ENCODE results near the gene USF1.
A peak's percentile ranks its signal among the peaks of the same experiment; 100 is the strongest.

USF1 gene

GRCh38 chr1:161039154-161039545, 6.6 kb downstream of the USF1 start:
- Histone ChIP-seq H3K9me3 (ENCODE audit: insufficient read depth, low read depth, low read length) (no peaks in the 10 kb centered on the region), H3K4me1 (ENCODE audit: insufficient read depth, low read length, poor library complexity, severe bottlenecking) (peaks cover 14% of the 10 kb centered on the region), H3K9ac (ENCODE audit: low read depth, low read length, poor library complexity, severe bottlenecking) (peak overlapping the region; percentile 58), H2AFZ (ENCODE audit: low read length) (no peak overlapping the region), H3K27me3 (ENCODE audit: insufficient read depth, low read length, poor library complexity, severe bottlenecking) (no peaks in the 10 kb centered on the region), H3K4me3 (ENCODE audit: low read length, poor library complexity, severe bottlenecking) (peak overlapping the region; percentile 69), H3K4me2 (ENCODE audit: low read depth, low read length, poor library complexity, severe bottlenecking) (peak overlapping the region; percentile 69), H3K36me3 (ENCODE audit: insufficient read depth, low read length) (peaks cover 31% of the 10 kb centered on the region; the same call in 1 of the 2 replicates), H3K79me2 (ENCODE audit: insufficient read depth, low read length) (peaks cover 30% of the 10 kb centered on the region), H3K9me2 (replicated peaks; ENCODE audit: low read depth, low read length) (no peaks in the 10 kb centered on the region), H4K20me1 (ENCODE audit: insufficient read depth, low read length, poor library complexity, severe bottlenecking) (no peaks in the 10 kb centered on the region), H3F3A (ENCODE audit: low read depth) (no peaks in the 10 kb centered on the region)
- TF ChIP-seq CTCF (conservative IDR thresholded peaks at IDR 0.05; ENCODE audit: low read length) (no peak), EZH2phosphoT487 (IDR thresholded peaks at IDR 0.05; ENCODE audit: borderline replicate concordance) (no peak)

GRCh38 chr1:161038523-161039153, 7.1 kb downstream of the USF1 start, which contains the start of gene TSTD1:
TSTD1 (minus strand) TSS chr1:161038964; CDS start chr1:161038889, 75 bp downstream.
- Histone ChIP-seq H3K9ac (ENCODE audit: low read depth, low read length, poor library complexity, severe bottlenecking) (peak within 1 kb of the TSS; percentile 58), H3K36me3 (ENCODE audit: insufficient read depth, low read length) (peaks cover 31% of the 10 kb centered on the region; the same call in 1 of the 2 replicates)

GRCh38 chr1:161037661-161038522, 7.9 kb downstream of the USF1 start:
- Histone ChIP-seq H3K4me3 (ENCODE audit: low read length, poor library complexity, severe bottlenecking) (peak overlapping the region; percentile 69), H3K4me2 (ENCODE audit: low read depth, low read length, poor library complexity, severe bottlenecking) (peak overlapping the region; percentile 69), H3K27me3 (ENCODE audit: insufficient read depth, low read length, poor library complexity, severe bottlenecking) (no peaks in the 10 kb centered on the region), H2AFZ (ENCODE audit: low read length) (no peak overlapping the region), H3K9ac (ENCODE audit: low read depth, low read length, poor library complexity, severe bottlenecking) (peak overlapping the region; percentile 58), H3K4me1 (ENCODE audit: insufficient read depth, low read length, poor library complexity, severe bottlenecking) (peaks cover 9% of the 10 kb centered on the region), H3K9me3 (ENCODE audit: insufficient read depth, low read depth, low read length) (no peaks in the 10 kb centered on the region), H3K79me2 (ENCODE audit: insufficient read depth, low read length) (peaks cover 18% of the 10 kb centered on the region; the same call in 1 of the 2 replicates), H3F3A (ENCODE audit: low read depth) (no peaks in the 10 kb centered on the region), H3K36me3 (ENCODE audit: insufficient read depth, low read length) (peaks cover 31% of the 10 kb centered on the region; the same call in 1 of the 2 replicates), H3K9me2 (replicated peaks; ENCODE audit: low read depth, low read length) (no peaks in the 10 kb centered on the region), H4K20me1 (ENCODE audit: insufficient read depth, low read length, poor library complexity, severe bottlenecking) (no peaks in the 10 kb centered on the region)
- no peak for TF ChIP-seq CTCF (conservative IDR thresholded peaks at IDR 0.05; ENCODE audit: low read length)
- TF ChIP-seq EZH2phosphoT487 (IDR thresholded peaks at IDR 0.05; ENCODE audit: borderline replicate concordance), result no peak

More at GRCh38 chr1:161038523-161039153, 7.1 kb downstream of the USF1 start, which contains the start of gene TSTD1:
- H3K4me1 ChIP-seq (ENCODE audit: insufficient read depth, low read length, poor library complexity, severe bottlenecking), result peaks cover 12% of the 10 kb centered on the region
- H3K9me3 ChIP-seq (ENCODE audit: insufficient read depth, low read depth, low read length), result no peaks in the 10 kb centered on the region
- peaks cover 25% of the 10 kb centered on the region for H3K79me2 ChIP-seq (ENCODE audit: insufficient read depth, low read length)
- TF ChIP-seq CTCF (conservative IDR thresholded peaks at IDR 0.05; ENCODE audit: low read length) (no peak), EZH2phosphoT487 (IDR thresholded peaks at IDR 0.05; ENCODE audit: borderline replicate concordance) (no peak)
- H3K9me2 ChIP-seq (replicated peaks; ENCODE audit: low read depth, low read length), result no peaks in the 10 kb centered on the region
- no peak within 1 kb of the TSS for H2AFZ ChIP-seq (ENCODE audit: low read length)
- H3K4me2 ChIP-seq (ENCODE audit: low read depth, low read length, poor library complexity, severe bottlenecking), result peak within 1 kb of the TSS; percentile 69
- no peaks in the 10 kb centered on the region for H3F3A ChIP-seq (ENCODE audit: low read depth)
- H4K20me1 ChIP-seq (ENCODE audit: insufficient read depth, low read length, poor library complexity, severe bottlenecking), result no peaks in the 10 kb centered on the region
- no peaks in the 10 kb centered on the region for H3K27me3 ChIP-seq (ENCODE audit: insufficient read depth, low read length, poor library complexity, severe bottlenecking)
- peak within 1 kb of the TSS; percentile 69 for H3K4me3 ChIP-seq (ENCODE audit: low read length, poor library complexity, severe bottlenecking)

Data from Loucy (cell line).